GM13977 (cell line): ENCODE data around the gene STK16.

Source experiments
- DNase-seq: peaks from one replicate; pipeline ENCODE4 v3.0.0; 2012; ENCODE audit warnings: low spot score
- CTCF ChIP-seq: IDR thresholded peaks from 2 replicates; pipeline ENCODE4 v1.5.1; 2012; ENCODE audit warnings: mild to moderate bottlenecking, control low read depth; ENCODE audit not compliant: insufficient read depth; ENCODE audit errors: extremely low read depth, missing control alignments
- in situ Hi-C: fragments of 300-500 bp; cut with MboI; formaldehyde crosslinking; loops from one replicate; pipeline ENCODE4 v1.12.0; 2022; ENCODE audit warnings: low sequenced_read_pairs, low pct_unique_long_range_greater_than_20kb, mixed read lengths, inconsistent platforms; ENCODE audit not compliant: unreplicated experiment

The STK16 gene

GRCh38 chr2:219243291-219243761, 2.0 kb upstream of the STK16 start:
- in situ Hi-C loops = no loop called here
- no peak for DNase-seq
- no peak for TF ChIP-seq CTCF

- no peak for DNase-seq
- no peak for TF ChIP-seq CTCF
Observed at GRCh38 chr2:219244789-219245147, 511 bp upstream of the STK16 start.

GRCh38 chr2:219245899-219246230, 586 bp downstream of the STK16 start:
- no peak for TF ChIP-seq CTCF
- no peak for DNase-seq
- in situ Hi-C loops = no loop called here

More at GRCh38 chr2:219244789-219245147, 511 bp upstream of the STK16 start:
- in situ Hi-C loops = no loop called here

GRCh38 chr2:219246559-219246958, 1.3 kb downstream of the STK16 start:
- in situ Hi-C loops = no loop called here
- DNase-seq = no peak
- no peak for TF ChIP-seq CTCF

- in situ Hi-C loops = no loop called here
- no peak for TF ChIP-seq CTCF
- no peak for DNase-seq
Observed at GRCh38 chr2:219247678-219248642, 2.7 kb downstream of the STK16 start.

- TF ChIP-seq CTCF = no peak
- no peak for DNase-seq
- in situ Hi-C loops = no loop called here
Observed at GRCh38 chr2:219248845-219249202, 3.5 kb downstream of the STK16 start.
